Mammary epithelial cell (primary cell): ENCODE results near the gene LIMA1.

Experiments used
- CTCF ChIP-seq, 2 donors: IDR thresholded peaks in 1 of 2; conservative IDR thresholded peaks in 1 of 2; 2 replicates each; pipeline ENCODE4 v1.5.1; 2011 to 2012; ENCODE audit warnings: inconsistent platforms in 2 of 2, low read length in 2 of 2, mild to moderate bottlenecking in 2 of 2, control low read depth in 1 of 2, low read depth in 1 of 2; ENCODE audit not compliant: insufficient read depth in 1 of 2; ENCODE audit errors: extremely low read depth in 1 of 2
- EZH2 ChIP-seq: IDR thresholded peaks from 2 replicates; pipeline ENCODE4 v1.6.1; 2012; ENCODE audit warnings: low read length, inconsistent platforms, borderline replicate concordance

- TF ChIP-seq CTCF (conservative IDR thresholded peaks at IDR 0.05 in 1 of 2, IDR thresholded peaks at IDR 0.05 in 1 of 2; ENCODE audit: extremely low read depth in 1 of 2, insufficient read depth in 1 of 2, low read depth in 1 of 2, low read length in 2 of 2) (no peak), EZH2 (no peak)
Measured at GRCh38 chr12:50211392-50212070, 71.8 kb downstream of the LIMA1 start.
